T-helper 1 cell (primary cell): ENCODE results near the gene CRYGB.
A peak's percentile ranks its signal among the peaks of the same experiment; 100 is the strongest.
"Not testable (repeated sequence)": the region's sequence is repeated elsewhere in the genome, so short reads cannot be mapped to it uniquely, and the experiment has no call there.

Source experiments
- DNase-seq, 5 donors: peaks; one replicate each; pipeline ENCODE4 v3.0.0-alpha.2; 2012 to 2020

The CRYGB gene

GRCh38 chr2:208148803-208149202 lies 2.8 kb upstream of the CRYGB start:
- no peak for DNase-seq

GRCh38 chr2:208147759-208148158 lies 1.8 kb upstream of the CRYGB start:
- DNase-seq = no peak

GRCh38 chr2:208147008-208147407 lies 1.1 kb upstream of the CRYGB start:
- DNase-seq = no peak

GRCh38 chr2:208142925-208143799 lies 2.8 kb downstream of the CRYGB start:
- DNase-seq = no peak

- no peak for DNase-seq
Observed at GRCh38 chr2:208142240-208142924, 3.6 kb downstream of the CRYGB start.

GRCh38 chr2:208139447-208139846 lies 6.5 kb downstream of the CRYGB start:
- DNase-seq = no peak

- not testable (repeated sequence) for DNase-seq
Observed at GRCh38 chr2:208138334-208138733, 7.6 kb downstream of the CRYGB start.

GRCh38 chr2:208136716-208137094 lies 9.3 kb downstream of the CRYGB start:
- no peak for DNase-seq

- no peak for DNase-seq
Observed at GRCh38 chr2:208135794-208136715, 9.9 kb downstream of the CRYGB start.

- DNase-seq = peak in 1 of 5 donors; percentile 20
Observed at GRCh38 chr2:208134928-208135586, 10.9 kb downstream of the CRYGB start.

GRCh38 chr2:208130712-208131110 lies 15.2 kb downstream of the CRYGB start:
- no peak for DNase-seq

GRCh38 chr2:208129744-208130711 lies 15.9 kb downstream of the CRYGB start, which contains the start of gene CRYGC:
Gene CRYGC (minus strand): TSS chr2:208129828. CDS start chr2:208129792, 36 bp downstream.
- DNase-seq = no peak

- no peak for DNase-seq
Observed at GRCh38 chr2:208128136-208128535, 17.8 kb downstream of the CRYGB start.

GRCh38 chr2:208127090-208127489 lies 18.9 kb downstream of the CRYGB start:
- DNase-seq = no peak

- DNase-seq = no peak
Observed at GRCh38 chr2:208125251-208125650, 20.7 kb downstream of the CRYGB start.

- not testable (repeated sequence) for DNase-seq
Observed at GRCh38 chr2:208124013-208124715, 21.8 kb downstream of the CRYGB start, which contains the start of gene CRYGD. Gene CRYGD (minus strand): TSS chr2:208124524. CDS start chr2:208124473, 51 bp downstream.

GRCh38 chr2:208122248-208122647 lies 23.7 kb downstream of the CRYGB start:
- no peak for DNase-seq

GRCh38 chr2:208118918-208119317 lies 27.0 kb downstream of the CRYGB start:
- DNase-seq = no peak

GRCh38 chr2:208117390-208117789 lies 28.6 kb downstream of the CRYGB start:
- DNase-seq = not testable (repeated sequence)

GRCh38 chr2:208112969-208113368 lies 33.0 kb downstream of the CRYGB start:
- no peak for DNase-seq
